Measurements from ENCODE around the gene RIMKLB.
"Not testable (repeated sequence)": the region's sequence is repeated elsewhere in the genome, so short reads cannot be mapped to it uniquely, and the experiment has no call there.

RIMKLB gene

GRCh38 chr12:8746046-8746445 is 48.3 kb downstream of the RIMKLB start:
- no peak for TF ChIP-seq CTCF (conservative IDR thresholded peaks at IDR 0.05)
- H3K27ac ChIP-seq: no peak overlapping the region

- H3K27ac ChIP-seq: not testable (repeated sequence)
These were observed 62.3 kb downstream of the RIMKLB start for GRCh38 chr12:8760076-8760475.

- not testable (repeated sequence) for H3K27ac ChIP-seq
These were observed 64.9 kb downstream of the RIMKLB start for GRCh38 chr12:8762701-8763100.

- H3K27ac ChIP-seq: not testable (repeated sequence)
These were observed 68.3 kb downstream of the RIMKLB start for GRCh38 chr12:8766121-8766520.

GRCh38 chr12:8770499-8770898 is 72.7 kb downstream of the RIMKLB start:
- TF ChIP-seq CTCF (conservative IDR thresholded peaks at IDR 0.05): no peak
- H3K27ac ChIP-seq: no peak overlapping the region

GRCh38 chr12:8771072-8771471 is 73.3 kb downstream of the RIMKLB start:
- H3K27ac ChIP-seq: no peak overlapping the region
- TF ChIP-seq CTCF (conservative IDR thresholded peaks at IDR 0.05): no peak

- no peak for TF ChIP-seq CTCF (conservative IDR thresholded peaks at IDR 0.05)
- H3K27ac ChIP-seq: no peak overlapping the region
These were observed 75.7 kb downstream of the RIMKLB start for GRCh38 chr12:8773461-8773860.

- no peak for TF ChIP-seq CTCF (conservative IDR thresholded peaks at IDR 0.05)
- no peak overlapping the region for H3K27ac ChIP-seq
These were observed 81.5 kb downstream of the RIMKLB start for GRCh38 chr12:8779281-8779680.

- no peak overlapping the region for H3K27ac ChIP-seq
- TF ChIP-seq CTCF (conservative IDR thresholded peaks at IDR 0.05): no peak
These were observed 82.1 kb downstream of the RIMKLB start for GRCh38 chr12:8779862-8780261.

All from VCaP (cell line).